Panc1 (cell line): Measurements from ENCODE around the gene HDLBP.

Source experiments
- CTCF ChIP-seq: fragments of 450-650 bp; IDR thresholded peaks from 2 replicates; pipeline ENCODE4 v1.5.1; 2017; ENCODE audit warnings: mild to moderate bottlenecking
- POLR2AphosphoS5 ChIP-seq: IDR thresholded peaks from 2 replicates; pipeline ENCODE4 v1.6.1; 2012; ENCODE audit warnings: mild to moderate bottlenecking, low read depth, low read length, moderate library complexity
- REST ChIP-seq, 2 experiments: IDR thresholded peaks; 2 replicates each; pipeline ENCODE4 v1.6.1; 2011 to 2012; ENCODE audit warnings: low read depth in 2 of 2, control low read depth in 1 of 2, low read length in 1 of 2, mild to moderate bottlenecking in 1 of 2, moderate library complexity in 1 of 2; ENCODE audit not compliant: insufficient read depth in 1 of 2
- TCF7L2 ChIP-seq: IDR thresholded peaks from 2 replicates; pipeline ENCODE4 v1.6.1; 2011; ENCODE audit warnings: mild to moderate bottlenecking, low read depth, low read length, inconsistent platforms

DNA sequence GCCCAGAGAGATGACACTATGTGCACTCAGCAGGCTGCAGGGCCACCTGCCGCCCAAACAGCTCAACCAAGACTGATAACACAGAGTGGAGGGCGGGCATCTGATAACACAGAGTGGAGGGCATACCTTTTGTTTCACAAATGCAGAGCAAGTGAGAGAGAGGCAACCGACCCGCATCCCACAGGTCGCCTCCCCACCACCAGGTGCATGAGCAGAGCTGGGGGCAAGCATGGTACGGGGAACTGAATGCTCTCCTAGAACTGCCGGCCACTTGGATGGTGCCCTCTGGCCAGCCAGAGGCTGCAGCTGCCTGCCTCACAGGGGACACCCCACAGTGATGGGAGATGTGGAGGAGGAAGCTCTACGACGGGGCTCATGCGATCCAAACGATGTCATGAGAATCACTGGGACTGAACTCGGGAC is 77.5 kb downstream of the HDLBP start:
- no peak for TF ChIP-seq CTCF
- TF ChIP-seq POLR2AphosphoS5, result no peak
- TF ChIP-seq REST (IDR thresholded peaks at IDR 0.05; ENCODE audit: insufficient read depth in 1 of 2, low read depth in 2 of 2, low read length in 1 of 2), result no peak
- no peak for TF ChIP-seq TCF7L2
